Neural progenitor cell (in vitro differentiated cells): ENCODE data around the gene PDE7B. TPM values are rescaled to one million over a fixed set of nuclear protein-coding genes. Genes with fewer than 3 reads are reported as not detected.

Source experiments
- DNase-seq: peaks from one replicate; pipeline ENCODE4 v3.0.0-alpha.2; 2016; ENCODE audit warnings: low spot score
- H2AFZ ChIP-seq: fragments of 200-600 bp; sonication (generic); replicated peaks from 2 replicates; pipeline ENCODE4 v1.6.1; 2016; ENCODE audit warnings: antibody characterized with exemption
- H3F3A ChIP-seq: fragments of 200-600 bp; sonication (generic); 2 replicates; pipeline ENCODE4 v1.6.1; 2016; ENCODE audit warnings: antibody characterized with exemption, low read depth
- H3K27ac ChIP-seq: fragments of 200-600 bp; sonication (generic); 2 replicates; pipeline ENCODE4 v1.5.1; 2016; ENCODE audit warnings: mild to moderate bottlenecking
- H3K27me3 ChIP-seq: fragments of 200-600 bp; sonication (generic); 2 replicates; pipeline ENCODE4 v1.6.1; 2016; ENCODE audit warnings: mild to moderate bottlenecking, moderate library complexity
- H3K36me3 ChIP-seq: fragments of 200-600 bp; sonication (generic); 2 replicates; pipeline ENCODE4 v1.5.1; 2016
- H3K4me1 ChIP-seq: fragments of 200-600 bp; sonication (generic); 2 replicates; pipeline ENCODE4 v1.6.1; 2016; ENCODE audit warnings: mixed run types
- H3K4me2 ChIP-seq: fragments of 200-600 bp; sonication (generic); 2 replicates; pipeline ENCODE4 v1.6.1; 2016
- H3K4me3 ChIP-seq: fragments of 200-600 bp; sonication (generic); 2 replicates; pipeline ENCODE4 v1.5.1; 2016
- H3K79me2 ChIP-seq: fragments of 200-600 bp; sonication (generic); 2 replicates; pipeline ENCODE4 v1.6.1; 2016; ENCODE audit warnings: low read depth
- H3K9ac ChIP-seq: fragments of 200-600 bp; sonication (generic); 2 replicates; pipeline ENCODE4 v1.6.1; 2016
- H3K9me3 ChIP-seq: fragments of 200-600 bp; sonication (generic); 2 replicates; pipeline ENCODE4 v1.5.1; 2016; ENCODE audit warnings: low read depth
- H4K20me1 ChIP-seq: fragments of 200-600 bp; sonication (generic); 2 replicates; pipeline ENCODE4 v1.6.1; 2016; ENCODE audit warnings: low read depth
- H3K27ac Mint-ChIP-seq: 3 replicates; pipeline ENCODE4 v1.8.0; 2021; ENCODE audit warnings: mixed read lengths
- H3K27me3 Mint-ChIP-seq: 2 replicates; pipeline ENCODE4 v1.8.0; 2022; ENCODE audit warnings: low read depth, mild to moderate bottlenecking, inconsistent platforms, moderate library complexity, mixed read lengths; ENCODE audit not compliant: insufficient read depth
- H3K36me3 Mint-ChIP-seq: 3 replicates; pipeline ENCODE4 v1.8.0; 2021; ENCODE audit warnings: mixed read lengths
- H3K4me1 Mint-ChIP-seq: 3 replicates; pipeline ENCODE4 v1.8.0; 2021; ENCODE audit warnings: mixed read lengths
- H3K4me3 Mint-ChIP-seq: 3 replicates; pipeline ENCODE4 v1.8.0; 2021; ENCODE audit warnings: mild to moderate bottlenecking, moderate library complexity, mixed read lengths
- H3K9me3 Mint-ChIP-seq: 3 replicates; pipeline ENCODE4 v1.8.0; 2020; ENCODE audit warnings: mixed read lengths
- EZH2 ChIP-seq: fragments of 200-600 bp; sonication (generic); IDR thresholded peaks from 2 replicates; pipeline ENCODE4 v1.6.1; 2017; ENCODE audit warnings: antibody characterized with exemption, mild to moderate bottlenecking, moderate library complexity
- EZH2phosphoT487 ChIP-seq: fragments of 200-600 bp; sonication (generic); IDR thresholded peaks from 2 replicates; pipeline ENCODE4 v1.6.1; 2017; ENCODE audit warnings: antibody characterized with exemption
- total RNA-seq: library from RNA; depleted of rRNA; stranded (reverse); fragments of >200 nt; gene quantifications from 2 replicates; pipeline ENCODE4 v1.2.3, GENCODE V29; 2015; ENCODE audit warnings: low replicate concordance
- TF ChIP-seq, protein P1 (sequence below): fragments of 200-600 bp; sonication (generic); IDR thresholded peaks from 2 replicates; pipeline ENCODE4 v1.5.1; 2017; ENCODE audit warnings: antibody characterized with exemption, mild to moderate bottlenecking

Gene PDE7B
- total RNA-seq, 1 donor from 2014 or later, result 0.04 TPM

- H3K27me3 Mint-ChIP-seq, result no peaks in the 10 kb centered on the region
- H3K36me3 ChIP-seq, result no peaks in the 10 kb centered on the region
- no peaks in the 10 kb centered on the region for H3K9me3 ChIP-seq
- H4K20me1 ChIP-seq, result no peaks in the 10 kb centered on the region
- H3K9me3 Mint-ChIP-seq, result no peaks in the 10 kb centered on the region
- no peaks in the 10 kb centered on the region for H3K27me3 ChIP-seq
- TF ChIP-seq EZH2, result no peak
- no peak for TF ChIP-seq EZH2phosphoT487
- TF ChIP-seq, protein P1, sequence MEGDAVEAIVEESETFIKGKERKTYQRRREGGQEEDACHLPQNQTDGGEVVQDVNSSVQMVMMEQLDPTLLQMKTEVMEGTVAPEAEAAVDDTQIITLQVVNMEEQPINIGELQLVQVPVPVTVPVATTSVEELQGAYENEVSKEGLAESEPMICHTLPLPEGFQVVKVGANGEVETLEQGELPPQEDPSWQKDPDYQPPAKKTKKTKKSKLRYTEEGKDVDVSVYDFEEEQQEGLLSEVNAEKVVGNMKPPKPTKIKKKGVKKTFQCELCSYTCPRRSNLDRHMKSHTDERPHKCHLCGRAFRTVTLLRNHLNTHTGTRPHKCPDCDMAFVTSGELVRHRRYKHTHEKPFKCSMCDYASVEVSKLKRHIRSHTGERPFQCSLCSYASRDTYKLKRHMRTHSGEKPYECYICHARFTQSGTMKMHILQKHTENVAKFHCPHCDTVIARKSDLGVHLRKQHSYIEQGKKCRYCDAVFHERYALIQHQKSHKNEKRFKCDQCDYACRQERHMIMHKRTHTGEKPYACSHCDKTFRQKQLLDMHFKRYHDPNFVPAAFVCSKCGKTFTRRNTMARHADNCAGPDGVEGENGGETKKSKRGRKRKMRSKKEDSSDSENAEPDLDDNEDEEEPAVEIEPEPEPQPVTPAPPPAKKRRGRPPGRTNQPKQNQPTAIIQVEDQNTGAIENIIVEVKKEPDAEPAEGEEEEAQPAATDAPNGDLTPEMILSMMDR, result no peak
- H3K4me3 Mint-ChIP-seq, result no peak overlapping the region
- no peak overlapping the region for H3K4me3 ChIP-seq
- H3K4me1 ChIP-seq, result no peaks in the 10 kb centered on the region
- H3K36me3 Mint-ChIP-seq, result peaks cover 2% of the 10 kb centered on the region
- no peak overlapping the region for H3K27ac ChIP-seq
- no peaks in the 10 kb centered on the region for H3K79me2 ChIP-seq
- H3K4me1 Mint-ChIP-seq, result peaks cover 20% of the 10 kb centered on the region
- no peak overlapping the region for H3K27ac Mint-ChIP-seq
- no peak overlapping the region for H3K9ac ChIP-seq
- DNase-seq, result no peak
- H3F3A ChIP-seq, result no peaks in the 10 kb centered on the region
- H3K4me2 ChIP-seq, result no peak overlapping the region
- no peak overlapping the region for H2AFZ ChIP-seq
Measured at GRCh38 chr6:136158387-136158821, 306.9 kb downstream of the PDE7B start.

DNA sequence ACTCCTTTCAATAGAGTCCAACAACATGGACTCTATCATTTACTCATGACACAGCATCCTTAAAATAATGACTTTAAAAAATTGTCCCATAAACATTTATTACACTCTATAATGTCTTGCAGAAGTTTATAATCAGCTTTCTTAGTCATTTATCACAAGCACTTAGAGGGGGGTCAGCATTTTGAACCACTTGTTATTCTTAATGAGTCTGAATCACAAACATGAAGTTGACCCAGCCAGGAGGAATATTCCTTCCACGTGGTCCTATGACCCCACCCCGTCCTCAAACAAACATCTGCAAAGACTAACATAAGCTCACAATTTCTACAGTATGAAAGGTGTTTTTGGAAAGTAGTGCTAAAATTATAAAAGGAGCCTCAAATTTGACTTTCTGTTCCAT is 307.5 kb downstream of the PDE7B start:
- no peaks in the 10 kb centered on the region for H3K4me1 ChIP-seq
- no peak overlapping the region for H3K4me3 ChIP-seq
- H4K20me1 ChIP-seq, result no peaks in the 10 kb centered on the region
- no peaks in the 10 kb centered on the region for H3K27me3 Mint-ChIP-seq
- H3F3A ChIP-seq, result no peaks in the 10 kb centered on the region
- H3K9me3 Mint-ChIP-seq, result no peaks in the 10 kb centered on the region
- no peak overlapping the region for H3K4me2 ChIP-seq
- H3K79me2 ChIP-seq, result no peaks in the 10 kb centered on the region
- TF ChIP-seq, protein P1, result no peak
- TF ChIP-seq EZH2 (no peak), EZH2phosphoT487 (no peak)
- no peaks in the 10 kb centered on the region for H3K27me3 ChIP-seq
- H3K27ac Mint-ChIP-seq, result no peak overlapping the region
- H3K36me3 ChIP-seq, result no peaks in the 10 kb centered on the region
- peaks cover 20% of the 10 kb centered on the region for H3K4me1 Mint-ChIP-seq
- no peak overlapping the region for H2AFZ ChIP-seq
- H3K36me3 Mint-ChIP-seq, result peaks cover 2% of the 10 kb centered on the region
- H3K27ac ChIP-seq, result no peak overlapping the region
- DNase-seq, result no peak
- no peak overlapping the region for H3K4me3 Mint-ChIP-seq
- H3K9ac ChIP-seq, result no peak overlapping the region
- H3K9me3 ChIP-seq, result no peaks in the 10 kb centered on the region

GRCh38 chr6:136160250-136160649 is 308.7 kb downstream of the PDE7B start:
- Histone ChIP-seq H3K4me1 (no peaks in the 10 kb centered on the region), H3K4me2 (no peak overlapping the region), H2AFZ (no peak overlapping the region), H3K27ac (no peak overlapping the region), H3K9ac (no peak overlapping the region), H3K27me3 (no peaks in the 10 kb centered on the region), H3F3A (no peaks in the 10 kb centered on the region), H3K9me3 (no peaks in the 10 kb centered on the region), H3K79me2 (no peaks in the 10 kb centered on the region), H3K36me3 (no peaks in the 10 kb centered on the region), H4K20me1 (no peaks in the 10 kb centered on the region), H3K4me3 (no peak overlapping the region)
- DNase-seq, result no peak
- peaks cover 2% of the 10 kb centered on the region for H3K36me3 Mint-ChIP-seq
- H3K27ac Mint-ChIP-seq, result no peak overlapping the region
- H3K9me3 Mint-ChIP-seq, result no peaks in the 10 kb centered on the region
- TF ChIP-seq EZH2 (no peak), EZH2phosphoT487 (no peak)
- TF ChIP-seq, protein P1, result no peak
- H3K4me1 Mint-ChIP-seq, result peaks cover 20% of the 10 kb centered on the region
- H3K4me3 Mint-ChIP-seq, result no peak overlapping the region
- no peaks in the 10 kb centered on the region for H3K27me3 Mint-ChIP-seq
